GM19372 (cell line): Measurements from ENCODE around the gene CACNA2D1.
"Not testable (repeated sequence)": the region's sequence is repeated elsewhere in the genome, so short reads cannot be mapped to it uniquely, and the experiment has no call there.

ENCODE experiments used
- ATAC-seq: cut with Tn5 transposase; IDR thresholded peaks from one replicate; pipeline ENCODE4 v1.9.1; 2021; ENCODE audit warnings: mild to moderate bottlenecking, low read depth, moderate library complexity; ENCODE audit not compliant: unreplicated experiment

The CACNA2D1 gene

DNA sequence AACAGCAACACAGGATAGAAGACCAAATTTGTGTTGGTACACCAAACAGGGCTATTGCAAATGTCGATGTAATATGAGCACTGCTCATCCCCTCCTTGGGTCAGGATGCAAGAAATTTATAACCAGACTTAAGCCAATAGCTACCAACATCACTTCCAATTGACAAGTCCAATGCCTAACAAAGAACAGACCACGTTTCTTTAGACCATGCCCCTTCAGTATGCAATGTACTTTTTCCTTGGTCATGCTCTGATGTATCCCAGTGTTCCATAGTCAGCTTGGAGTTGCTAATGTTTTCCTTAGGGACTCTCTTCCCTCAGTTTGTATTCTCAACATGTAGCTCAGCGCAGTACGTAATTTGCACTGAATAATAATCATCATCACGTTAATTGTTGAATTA lies 7.8 kb downstream of the CACNA2D1 start:
- no peak for ATAC-seq

DNA sequence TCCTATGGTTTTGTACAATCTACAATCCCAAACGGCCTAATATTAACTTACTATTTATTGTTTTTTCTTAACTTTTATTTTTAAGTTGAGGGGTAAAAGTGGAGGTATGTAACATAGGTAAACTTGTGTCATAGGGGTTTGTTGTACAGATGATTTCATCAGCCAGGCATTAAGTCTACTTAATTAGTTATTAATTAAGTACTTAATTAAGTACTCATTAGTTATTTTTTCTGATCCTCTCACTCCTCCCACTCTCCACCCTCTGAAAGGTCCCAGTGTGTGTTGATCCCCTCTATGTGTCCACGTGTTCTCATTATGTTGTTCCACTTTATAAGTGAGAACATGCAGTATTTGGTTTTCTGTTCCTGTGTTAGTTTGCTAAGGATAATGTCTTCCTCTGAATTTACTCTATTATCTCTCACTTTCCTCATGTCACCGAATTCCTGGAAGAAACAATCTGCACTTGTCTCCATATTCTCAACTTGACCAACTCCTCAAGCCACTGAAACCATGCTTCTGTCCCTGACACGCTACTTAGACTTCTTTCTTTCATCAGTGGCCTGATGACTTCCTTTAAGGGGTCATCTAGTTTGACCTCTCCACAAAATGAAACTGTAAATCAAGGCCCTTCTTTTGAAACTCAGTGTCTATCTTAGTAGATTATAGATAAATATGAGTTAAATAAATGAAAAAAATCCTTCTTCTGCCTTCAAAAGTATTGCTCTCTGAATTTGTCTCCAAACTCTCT lies 9.1 kb downstream of the CACNA2D1 start:
- no peak for ATAC-seq

DNA sequence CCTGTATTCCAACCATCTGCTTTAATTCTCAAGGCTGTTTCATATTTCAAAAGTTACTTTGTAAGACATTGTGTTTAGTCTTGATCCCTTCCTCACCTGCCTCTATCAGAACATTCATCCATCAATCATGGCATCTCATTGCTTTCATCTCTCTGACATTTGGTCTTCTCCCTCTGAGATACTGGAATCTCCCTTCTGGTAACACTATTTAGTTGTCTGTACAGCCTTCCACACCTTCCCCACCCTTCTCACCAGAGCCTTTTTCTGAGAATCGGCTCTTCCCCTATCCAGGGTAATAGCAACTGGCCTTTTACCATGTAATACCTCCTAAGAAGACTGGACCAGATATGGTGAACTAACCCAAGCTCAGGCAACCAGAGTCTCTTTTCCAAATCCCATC lies 10.1 kb downstream of the CACNA2D1 start:
- ATAC-seq, result no peak

DNA sequence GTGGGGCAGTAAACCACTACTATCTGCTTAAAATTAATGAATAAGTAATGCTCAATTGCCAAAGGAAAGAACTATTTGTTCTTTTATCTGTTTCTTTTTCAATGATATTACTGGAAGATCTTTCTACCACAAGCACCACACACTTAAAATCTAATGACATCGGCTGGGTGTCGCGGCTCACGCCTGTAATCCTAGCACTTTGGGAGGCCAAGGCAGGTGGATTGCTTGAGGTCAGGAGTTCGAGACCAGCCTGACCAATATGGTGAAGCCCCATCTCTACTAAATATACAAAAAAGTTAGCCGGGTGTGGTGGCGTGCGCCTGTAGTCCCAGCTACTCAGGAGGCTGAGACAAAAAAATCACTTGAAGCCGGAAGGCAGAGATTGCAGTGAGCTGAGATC lies 10.8 kb downstream of the CACNA2D1 start:
- ATAC-seq, result not testable (repeated sequence)

DNA sequence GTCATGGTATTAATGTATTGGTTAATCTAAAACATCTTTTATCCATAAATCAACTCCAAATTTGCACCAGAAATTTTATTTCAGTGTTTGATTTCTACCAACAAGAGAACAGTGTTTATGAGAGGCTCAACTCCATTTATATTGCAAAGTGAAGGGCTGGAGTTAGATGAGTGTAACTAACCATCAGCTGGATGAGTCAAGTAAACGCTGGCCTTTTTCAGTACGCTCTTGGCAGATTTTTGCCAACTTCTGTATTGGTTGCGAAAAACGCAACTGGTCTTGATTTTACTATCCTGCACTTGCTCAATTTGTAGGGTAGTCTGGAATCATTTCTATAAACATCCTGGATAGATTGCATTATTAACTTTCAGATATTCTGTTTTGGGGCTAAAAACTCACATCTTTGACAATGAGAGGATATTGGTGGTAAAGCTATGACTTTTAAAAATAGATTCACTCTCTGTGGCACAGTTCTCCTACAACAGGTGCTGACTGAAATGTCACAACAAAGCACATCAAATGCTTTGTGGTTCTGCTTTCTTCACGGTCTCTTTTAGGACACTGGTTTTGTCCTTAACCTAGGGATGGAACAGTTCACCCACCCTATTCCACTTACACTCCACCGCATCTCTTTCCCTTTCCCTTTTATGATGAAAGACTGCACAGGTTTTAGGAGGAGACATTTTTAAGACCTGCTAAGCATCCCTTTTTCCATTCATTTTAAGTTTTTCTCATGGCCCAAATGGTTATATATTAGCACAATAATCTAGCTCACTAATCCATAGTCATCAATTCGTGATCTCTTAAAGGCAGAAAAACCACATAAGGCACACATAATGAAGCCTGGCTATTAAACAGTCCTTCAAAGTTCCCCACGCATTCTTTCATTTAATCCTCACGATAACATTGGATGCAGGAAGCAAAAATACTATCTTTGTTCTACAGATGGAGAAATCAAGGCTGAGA lies 12.8 kb downstream of the CACNA2D1 start:
- no peak for ATAC-seq

DNA sequence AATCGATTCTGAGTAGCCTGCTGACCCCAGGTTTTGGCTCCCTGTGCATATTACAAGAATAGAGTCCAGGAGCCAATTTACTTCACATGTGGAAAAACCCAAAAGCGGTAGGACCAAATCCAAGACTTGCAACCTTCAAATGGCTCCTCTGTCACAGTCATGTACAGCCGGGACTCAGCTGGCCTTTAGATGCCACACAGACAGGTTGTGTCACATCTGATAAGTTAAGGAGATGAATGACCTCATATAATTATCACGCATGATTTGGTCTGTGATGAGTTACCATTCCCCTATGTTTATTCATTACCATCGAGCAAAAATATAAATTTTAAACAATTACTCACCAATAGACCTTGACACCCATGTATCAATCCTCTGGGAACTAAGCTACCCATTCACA lies 14.2 kb downstream of the CACNA2D1 start:
- ATAC-seq, result no peak

DNA sequence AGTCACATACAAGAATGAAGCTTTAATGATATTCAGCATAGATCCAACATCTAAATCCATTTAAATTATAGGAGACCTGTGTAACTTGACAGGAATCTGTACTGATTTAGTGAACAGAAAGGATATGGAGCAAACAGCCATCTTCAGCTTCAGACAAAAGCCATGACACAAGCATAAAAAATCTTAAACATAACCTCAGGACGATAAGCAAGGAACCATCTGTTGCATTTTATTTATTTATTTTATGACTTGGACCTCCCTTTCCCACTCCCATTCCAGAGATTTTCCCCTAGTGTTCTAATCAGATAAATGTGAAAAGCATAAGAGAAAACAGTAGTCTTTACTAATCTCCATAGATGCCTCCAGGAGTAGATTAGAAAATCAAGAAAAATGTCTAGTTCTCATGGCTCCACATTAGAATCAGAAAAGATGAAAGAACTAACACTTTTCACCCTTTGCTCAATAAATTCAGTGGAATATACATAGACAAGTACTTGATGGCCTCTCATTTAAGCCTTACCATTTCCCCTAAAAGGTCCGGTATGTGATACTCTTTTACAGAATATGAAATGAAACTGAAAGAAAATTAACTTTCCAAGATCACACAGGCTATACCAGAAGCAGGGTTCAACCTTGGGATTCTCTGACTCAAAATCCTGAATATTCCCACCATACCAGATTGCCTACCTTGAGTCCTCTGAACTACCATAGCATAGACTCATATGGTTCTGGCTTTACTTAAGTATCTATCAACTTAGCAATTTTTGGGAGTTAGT lies 15.2 kb downstream of the CACNA2D1 start:
- ATAC-seq, result no peak

DNA sequence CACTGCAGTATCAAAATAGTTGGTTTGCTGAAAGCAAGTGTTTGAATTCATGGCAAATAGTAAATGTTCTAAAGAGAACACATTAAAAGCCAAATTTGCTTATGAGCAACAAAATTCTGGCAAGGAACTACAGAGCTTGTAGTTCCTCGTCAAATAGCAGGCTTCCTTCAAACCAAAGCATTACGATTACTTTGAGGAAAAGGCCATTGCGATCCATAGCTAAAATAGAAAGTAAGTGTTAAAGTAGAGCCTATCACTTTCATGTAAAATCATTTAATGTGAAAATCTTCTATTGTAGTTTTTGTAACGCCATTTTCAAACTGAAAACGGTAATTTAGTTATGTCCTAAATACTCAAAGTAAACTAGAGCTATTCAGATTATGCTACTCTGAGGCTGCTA lies 20.1 kb downstream of the CACNA2D1 start:
- no peak for ATAC-seq

DNA sequence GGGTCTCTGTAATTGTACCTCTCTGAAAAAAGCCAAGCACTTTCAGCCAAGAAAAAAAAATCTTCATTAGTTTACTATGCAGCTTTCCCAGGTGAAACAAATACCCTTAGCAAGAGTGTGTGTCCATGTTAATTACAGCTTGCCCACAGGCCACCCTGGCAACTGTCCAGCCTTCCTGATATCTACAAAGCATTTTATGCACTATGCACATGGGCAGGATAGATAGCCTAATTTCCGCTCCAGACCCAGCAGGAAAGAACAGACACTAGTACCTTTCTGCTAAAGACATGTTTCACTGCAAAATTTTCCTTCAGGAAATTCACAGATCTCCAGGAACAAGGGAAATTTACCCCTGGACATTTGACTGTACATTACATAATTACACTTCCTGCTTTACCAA lies 24.4 kb downstream of the CACNA2D1 start:
- ATAC-seq, result no peak

DNA sequence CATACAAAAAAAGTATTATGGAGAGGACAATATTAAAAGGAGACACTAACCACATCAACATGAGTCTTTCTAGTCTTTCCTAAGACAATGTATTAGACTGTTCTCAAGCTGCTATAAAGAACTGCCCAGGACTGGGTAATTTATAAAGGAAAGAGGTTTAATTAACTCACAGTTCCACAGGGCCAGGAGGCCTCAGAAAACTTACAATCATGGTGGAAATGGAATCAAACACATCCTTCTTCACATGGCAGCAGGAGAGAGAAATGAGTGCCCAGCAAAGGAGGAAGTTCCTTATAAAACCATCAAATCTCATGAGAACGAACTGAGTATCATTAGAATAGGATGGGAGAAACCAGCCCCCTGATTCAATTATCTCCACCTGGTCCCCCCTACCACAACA lies 25.7 kb downstream of the CACNA2D1 start:
- ATAC-seq, result no peak

DNA sequence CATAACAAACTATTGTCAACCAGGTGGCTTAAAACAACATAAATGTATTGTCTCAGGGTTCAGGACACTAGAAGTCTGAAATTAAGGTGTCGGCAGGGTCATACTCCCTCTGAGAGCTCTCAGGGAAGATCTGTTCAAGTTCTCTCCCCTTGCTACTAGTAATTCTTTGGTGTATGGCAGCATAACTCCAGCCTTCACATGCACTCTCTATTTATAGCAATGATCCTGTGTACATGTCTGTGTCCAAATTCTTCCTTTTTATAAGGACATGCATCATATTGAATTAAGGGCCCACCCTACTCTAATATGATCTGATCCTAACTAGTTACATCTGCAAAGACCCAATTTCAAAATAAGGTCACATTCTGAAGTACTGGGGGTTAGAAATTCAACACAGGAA lies 27.2 kb downstream of the CACNA2D1 start:
- ATAC-seq, result no peak

DNA sequence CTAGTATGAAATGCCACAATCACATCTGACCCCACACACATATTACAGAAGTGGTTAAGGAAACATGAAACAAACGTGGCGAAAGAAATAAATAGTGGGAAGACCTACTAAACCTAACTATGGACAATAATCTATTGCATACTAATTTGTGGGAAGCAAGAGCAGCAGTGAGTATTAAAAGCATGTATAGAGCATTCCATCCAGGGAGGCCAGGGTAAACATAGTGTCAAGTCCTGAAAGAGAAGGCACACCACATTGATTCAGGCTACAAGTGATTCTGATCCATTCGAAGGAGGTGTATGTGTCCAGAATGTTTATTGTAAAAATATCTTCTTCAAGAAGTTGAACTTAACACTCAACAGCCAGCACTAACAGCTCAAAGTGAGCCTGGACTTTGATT lies 29.2 kb downstream of the CACNA2D1 start:
- no peak for ATAC-seq

DNA sequence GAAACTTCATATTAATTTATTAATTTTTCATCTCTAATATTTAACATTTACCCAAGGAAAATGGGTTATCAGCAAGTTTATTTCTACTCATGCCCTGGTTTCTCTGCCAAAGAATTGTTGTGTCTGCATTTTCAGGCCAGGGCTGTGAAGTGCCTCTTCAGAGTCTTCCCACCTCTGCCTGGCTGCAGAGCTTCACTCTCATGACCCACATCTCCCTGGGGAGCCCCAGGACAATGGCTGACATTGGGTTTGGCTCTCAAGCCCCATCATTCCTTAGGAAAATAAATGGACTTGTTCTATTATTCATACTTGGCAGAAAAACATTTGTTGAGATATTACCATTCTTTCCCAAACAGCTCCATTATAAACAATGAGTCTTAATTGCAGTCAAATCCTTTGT lies 30.3 kb downstream of the CACNA2D1 start:
- no peak for ATAC-seq

DNA sequence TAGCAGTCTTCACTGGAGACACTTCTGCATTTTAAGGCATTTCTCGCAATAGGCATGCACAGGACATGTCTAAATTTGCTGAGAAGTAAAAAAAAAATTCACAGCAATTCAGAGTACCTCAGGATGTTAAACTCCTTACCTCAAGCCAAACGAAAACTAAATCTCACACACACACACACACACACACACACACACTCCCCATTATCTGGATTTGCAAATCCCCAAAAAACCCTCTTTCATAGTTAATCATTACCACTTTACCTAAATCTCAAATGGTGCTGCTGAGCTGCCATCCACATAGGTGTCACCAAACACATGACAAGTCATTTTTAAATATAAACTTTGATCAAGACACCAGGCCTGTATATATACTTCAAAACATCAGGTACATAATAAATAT lies 31.8 kb downstream of the CACNA2D1 start:
- no peak for ATAC-seq

DNA sequence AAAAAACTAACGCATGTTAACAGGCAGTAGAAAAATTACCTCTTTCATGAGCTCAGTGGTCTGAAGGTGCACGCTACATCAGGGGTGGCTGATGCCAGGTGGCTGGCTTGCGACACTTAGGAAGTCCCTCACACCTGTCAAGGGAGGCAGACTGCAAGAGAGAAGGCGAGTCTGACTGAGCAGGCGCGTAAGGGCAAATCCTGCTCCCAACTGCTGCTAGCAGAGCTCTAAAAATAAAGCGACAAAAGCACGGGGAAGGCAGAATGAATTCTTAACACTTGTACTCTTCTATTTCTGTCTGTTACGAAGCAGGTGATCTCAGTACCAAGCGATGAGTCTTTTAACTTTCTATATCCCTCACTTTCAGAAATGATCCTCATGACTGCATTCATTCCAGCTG lies 33.1 kb downstream of the CACNA2D1 start:
- ATAC-seq, result no peak

DNA sequence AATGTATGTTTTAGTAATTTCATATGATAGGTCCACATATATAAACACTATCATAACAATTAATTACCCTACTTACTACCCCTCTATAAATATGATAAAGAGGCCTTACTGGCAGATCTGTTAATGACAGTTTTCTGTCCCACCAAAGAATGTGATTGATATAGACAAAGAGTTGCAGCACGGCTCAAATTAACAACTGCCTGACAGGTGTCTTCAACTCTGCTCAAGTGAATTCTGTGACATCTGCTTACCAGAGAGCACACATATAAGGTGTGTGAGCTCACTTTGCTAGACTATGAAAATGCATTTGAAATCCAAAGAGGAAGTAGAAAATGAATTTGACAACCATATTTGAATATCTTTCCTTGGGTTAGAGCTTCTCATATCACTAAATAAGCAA lies 36.6 kb downstream of the CACNA2D1 start:
- no peak for ATAC-seq

DNA sequence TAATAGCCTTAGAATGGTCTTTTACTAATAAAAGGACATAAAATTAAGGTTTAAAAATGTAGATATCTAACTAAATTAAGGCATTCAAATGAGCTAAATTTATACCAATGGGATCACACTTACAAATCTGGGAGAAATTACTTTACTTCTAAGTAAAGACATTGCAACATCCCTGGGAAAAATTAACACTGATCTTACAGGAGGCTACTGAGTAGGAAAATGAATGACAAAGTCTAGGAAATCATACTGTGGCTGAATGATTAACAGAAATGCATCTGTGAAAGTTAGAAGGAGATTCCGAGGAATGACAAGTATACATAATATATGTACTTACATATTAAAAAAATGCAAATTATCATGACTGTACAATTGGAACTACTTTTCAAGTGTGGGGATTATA lies 38.3 kb downstream of the CACNA2D1 start:
- ATAC-seq, result no peak

DNA sequence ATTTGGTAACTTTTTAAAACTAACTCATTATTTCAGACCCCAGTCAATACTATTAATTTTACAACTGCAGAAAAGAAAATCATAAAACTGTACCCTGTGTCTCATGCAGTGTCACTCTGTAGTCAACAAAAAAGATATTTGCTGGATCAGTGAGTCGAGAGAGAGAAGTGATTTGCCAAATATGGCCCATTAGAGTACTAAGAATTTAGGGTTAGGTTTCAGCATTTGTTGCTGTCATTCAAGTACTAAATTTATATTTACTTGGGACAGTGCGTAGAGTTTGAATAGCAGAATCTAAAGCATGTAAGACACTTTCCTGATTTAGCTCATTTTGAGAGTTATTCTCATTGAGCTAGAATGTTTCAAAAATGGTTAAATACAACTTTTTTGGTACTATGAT lies 38.9 kb downstream of the CACNA2D1 start:
- ATAC-seq, result no peak

DNA sequence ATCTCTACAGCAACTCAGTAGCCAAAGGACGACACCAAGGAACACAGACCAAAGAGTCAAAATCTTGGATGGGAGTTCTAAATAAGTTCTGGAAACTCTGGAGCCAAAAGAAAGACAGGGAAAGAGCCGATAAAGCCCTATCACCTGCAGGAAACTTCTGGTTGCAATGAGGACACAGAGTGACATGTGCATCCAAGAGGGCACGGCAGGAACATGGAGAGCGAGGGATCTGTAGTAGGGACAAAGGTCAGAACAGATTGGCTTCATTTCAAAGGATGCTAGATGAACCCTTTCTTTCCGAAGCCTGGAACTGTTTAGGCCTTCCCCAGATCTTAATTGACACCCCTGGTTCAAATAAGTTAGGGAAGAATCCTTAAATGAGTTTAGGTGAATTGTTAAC lies 39.5 kb downstream of the CACNA2D1 start:
- ATAC-seq, result no peak

DNA sequence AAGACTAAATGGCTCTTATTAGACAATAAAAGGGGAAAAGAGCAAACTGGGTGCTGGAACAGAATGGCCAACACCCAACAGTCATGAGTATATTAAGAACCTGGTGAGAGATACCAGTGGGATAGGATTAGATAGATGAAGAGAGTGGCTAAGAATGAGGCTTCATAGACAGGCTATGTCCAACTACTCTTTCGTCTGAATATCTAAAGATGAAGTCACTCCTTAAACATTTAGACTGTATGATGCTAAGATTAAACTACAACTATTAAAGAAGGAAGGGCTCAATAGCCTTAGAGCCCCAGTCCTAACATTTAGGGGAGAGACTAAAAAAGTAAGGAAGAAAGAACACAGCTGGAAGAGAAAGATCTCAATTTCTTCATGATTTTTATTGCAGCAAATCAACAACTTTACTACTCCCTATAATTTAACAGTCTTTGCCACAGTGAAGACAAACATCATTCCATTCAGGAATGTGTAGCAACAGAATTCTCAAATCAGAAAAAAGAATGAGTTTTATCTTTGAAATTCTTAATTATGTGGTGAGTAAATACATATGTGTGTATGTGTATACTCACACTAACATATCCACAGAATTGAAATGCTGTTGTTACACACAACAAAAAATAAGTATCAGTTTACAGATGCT lies 45.6 kb downstream of the CACNA2D1 start:
- ATAC-seq, result no peak

DNA sequence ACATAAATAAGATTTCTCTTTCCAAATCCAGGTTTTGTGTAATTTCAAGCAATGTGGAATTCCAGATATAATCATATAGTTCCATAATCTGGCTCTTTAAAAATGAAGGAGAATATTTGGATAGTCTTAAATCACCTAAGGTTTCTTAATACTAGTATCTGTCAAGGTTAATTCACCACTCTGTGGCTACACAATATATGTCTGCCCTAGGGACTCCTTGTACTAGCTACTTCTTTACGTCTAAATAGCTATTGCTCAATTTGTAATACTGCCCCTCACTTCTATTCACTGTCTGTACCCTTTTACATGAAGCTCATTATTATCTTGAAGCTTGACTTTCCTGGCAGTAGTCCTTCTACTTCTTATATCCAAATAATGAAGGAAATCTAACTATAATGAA lies 47.2 kb downstream of the CACNA2D1 start:
- ATAC-seq, result no peak
